Measurements from ENCODE around the gene DRD4. TPM values are rescaled to one million over a fixed set of nuclear protein-coding genes. Genes with fewer than 3 reads are reported as not detected.

The DRD4 gene
- total and polyA plus RNA-seq, 2 of the 8 experiments (the other 6 are each of a cell fraction or from before 2014, with no cell fraction given) = 3.4 to 4.9 TPM

GRCh38 chr11:660681-661444, 23.8 kb downstream of the DRD4 start (continued):
- TF ChIP-seq BRCA1 (IDR thresholded peaks at IDR 0.05; ENCODE audit: low read depth, low read length) (no peak), CBX8 (IDR thresholded peaks at IDR 0.05; ENCODE audit: borderline replicate concordance, low read depth, low read length) (no peak)

Data from H1 (cell line).